ENCODE measurements around the gene AQP7.
"Not testable (repeated sequence)": the region's sequence is repeated elsewhere in the genome, so short reads cannot be mapped to it uniquely, and the experiment has no call there.

Gene AQP7

GRCh38 chr9:33402371-33402770 is at the start of gene AQP7:
Gene AQP7, minus strand, starts transcription at chr9:33402568. Its CDS starts 1,306 bp downstream, at chr9:33401262.
- Histone ChIP-seq H2AFZ (ENCODE audit: low read depth) (peak within 1 kb of the TSS; percentile 95), H3K4me2 (peak within 1 kb of the TSS; percentile 36; the same call in 1 of the 2 replicates)
- H3K27ac ChIP-seq; H3K9ac ChIP-seq; H3K4me3 ChIP-seq (IDR thresholded peaks at IDR 0.05; ENCODE audit: insufficient read depth, low read depth, low read length); H3K79me2 ChIP-seq (ENCODE audit: insufficient read depth, low read depth); H3K4me1 ChIP-seq (ENCODE audit: low read depth, poor library complexity, severe bottlenecking); H3K36me3 ChIP-seq (ENCODE audit: insufficient read depth); H4K20me1 ChIP-seq (ENCODE audit: insufficient read depth); H3K27me3 ChIP-seq (ENCODE audit: insufficient read depth, low read depth): not testable (repeated sequence)

GRCh38 chr9:33450621-33451146 is 48.3 kb upstream of the AQP7 start:
- no peak overlapping the region for H3K4me2 ChIP-seq
- H3K9ac ChIP-seq = no peak overlapping the region
- H3K79me2 ChIP-seq (ENCODE audit: insufficient read depth, low read depth) = 0 out of 2 replicates have a peak, but pooled peaks cover 1% of the 10 kb centered on the region
- no peak overlapping the region for H2AFZ ChIP-seq (ENCODE audit: low read depth)
- no peaks in the 10 kb centered on the region for H3K27me3 ChIP-seq (ENCODE audit: insufficient read depth, low read depth)
- H3K27ac ChIP-seq = no peak overlapping the region
- no peaks in the 10 kb centered on the region for H3K36me3 ChIP-seq (ENCODE audit: insufficient read depth)
- H3K4me3 ChIP-seq (IDR thresholded peaks at IDR 0.05; ENCODE audit: insufficient read depth, low read depth, low read length) = no peak overlapping the region
- H3K4me1 ChIP-seq (ENCODE audit: low read depth, poor library complexity, severe bottlenecking) = peaks cover 56% of the 10 kb centered on the region
- TF ChIP-seq, protein P1, sequence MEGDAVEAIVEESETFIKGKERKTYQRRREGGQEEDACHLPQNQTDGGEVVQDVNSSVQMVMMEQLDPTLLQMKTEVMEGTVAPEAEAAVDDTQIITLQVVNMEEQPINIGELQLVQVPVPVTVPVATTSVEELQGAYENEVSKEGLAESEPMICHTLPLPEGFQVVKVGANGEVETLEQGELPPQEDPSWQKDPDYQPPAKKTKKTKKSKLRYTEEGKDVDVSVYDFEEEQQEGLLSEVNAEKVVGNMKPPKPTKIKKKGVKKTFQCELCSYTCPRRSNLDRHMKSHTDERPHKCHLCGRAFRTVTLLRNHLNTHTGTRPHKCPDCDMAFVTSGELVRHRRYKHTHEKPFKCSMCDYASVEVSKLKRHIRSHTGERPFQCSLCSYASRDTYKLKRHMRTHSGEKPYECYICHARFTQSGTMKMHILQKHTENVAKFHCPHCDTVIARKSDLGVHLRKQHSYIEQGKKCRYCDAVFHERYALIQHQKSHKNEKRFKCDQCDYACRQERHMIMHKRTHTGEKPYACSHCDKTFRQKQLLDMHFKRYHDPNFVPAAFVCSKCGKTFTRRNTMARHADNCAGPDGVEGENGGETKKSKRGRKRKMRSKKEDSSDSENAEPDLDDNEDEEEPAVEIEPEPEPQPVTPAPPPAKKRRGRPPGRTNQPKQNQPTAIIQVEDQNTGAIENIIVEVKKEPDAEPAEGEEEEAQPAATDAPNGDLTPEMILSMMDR (conservative IDR thresholded peaks at IDR 0.05; ENCODE audit: low read depth, low read length) = no peak
- H4K20me1 ChIP-seq (ENCODE audit: insufficient read depth) = no peaks in the 10 kb centered on the region

GRCh38 chr9:33449715-33450114 is 47.3 kb upstream of the AQP7 start:
- Histone ChIP-seq H3K27ac (no peak overlapping the region), H3K4me3 (IDR thresholded peaks at IDR 0.05; ENCODE audit: insufficient read depth, low read depth, low read length) (no peak overlapping the region), H3K4me1 (ENCODE audit: low read depth, poor library complexity, severe bottlenecking) (peaks cover 58% of the 10 kb centered on the region), H3K36me3 (ENCODE audit: insufficient read depth) (no peaks in the 10 kb centered on the region), H3K4me2 (no peak overlapping the region), H2AFZ (ENCODE audit: low read depth) (no peak overlapping the region), H3K27me3 (ENCODE audit: insufficient read depth, low read depth) (no peaks in the 10 kb centered on the region), H3K9ac (no peak overlapping the region), H4K20me1 (ENCODE audit: insufficient read depth) (no peaks in the 10 kb centered on the region), H3K79me2 (ENCODE audit: insufficient read depth, low read depth) (0 out of 2 replicates have a peak, but pooled peaks cover 3% of the 10 kb centered on the region)
- TF ChIP-seq, protein P1 (conservative IDR thresholded peaks at IDR 0.05; ENCODE audit: low read depth, low read length) = no peak

DNA sequence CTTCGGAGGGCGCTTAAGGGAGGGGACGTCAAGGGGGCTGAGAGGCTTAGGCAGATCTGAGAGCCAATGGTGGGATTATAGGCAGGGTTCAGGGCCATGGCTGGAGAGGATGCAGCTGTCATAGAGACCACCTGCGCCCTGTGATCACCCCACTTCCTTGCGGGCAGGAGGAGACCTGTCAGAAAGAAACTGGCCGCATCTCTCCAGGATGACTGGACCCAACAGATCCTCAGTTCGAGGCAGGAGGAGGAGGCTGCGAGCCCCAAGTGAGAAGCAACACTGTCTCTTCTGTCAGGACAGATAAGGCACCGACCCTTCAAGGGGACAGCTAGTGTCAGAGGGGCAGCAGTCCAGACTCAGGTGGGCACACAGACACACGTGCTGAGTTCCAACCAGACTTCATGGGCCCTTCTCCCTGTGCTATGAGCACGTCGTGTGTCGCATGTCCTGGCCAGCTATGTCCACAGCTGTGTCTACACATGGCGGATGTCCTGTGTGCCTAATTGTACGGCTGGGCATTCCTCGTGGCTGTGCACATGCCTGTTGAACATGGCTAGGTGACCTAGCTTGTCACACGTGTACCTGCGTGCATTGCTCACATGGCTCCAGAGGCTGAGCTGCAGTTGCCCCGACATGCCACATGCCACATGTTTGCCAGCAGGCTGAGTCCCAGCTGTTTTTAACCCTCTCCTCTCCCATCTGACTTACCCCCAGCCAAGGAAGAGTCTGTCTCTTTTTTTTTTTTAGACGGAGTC is 45.6 kb upstream of the AQP7 start:
- TF ChIP-seq, protein P1 (conservative IDR thresholded peaks at IDR 0.05; ENCODE audit: low read depth, low read length) = no peak
- H3K27me3 ChIP-seq (ENCODE audit: insufficient read depth, low read depth) = no peaks in the 10 kb centered on the region
- peak overlapping the region; percentile 88 for H2AFZ ChIP-seq (ENCODE audit: low read depth)
- no peak overlapping the region for H3K4me3 ChIP-seq (IDR thresholded peaks at IDR 0.05; ENCODE audit: insufficient read depth, low read depth, low read length)
- H3K4me1 ChIP-seq (ENCODE audit: low read depth, poor library complexity, severe bottlenecking) = peaks cover 42% of the 10 kb centered on the region
- no peaks in the 10 kb centered on the region for H4K20me1 ChIP-seq (ENCODE audit: insufficient read depth)
- peak overlapping the region; percentile 89 for H3K27ac ChIP-seq
- H3K4me2 ChIP-seq = peak overlapping the region; percentile 92
- H3K9ac ChIP-seq = peak overlapping the region; percentile 74; the same call in 1 of the 2 replicates
- 0 out of 2 replicates have a peak, but pooled peaks cover 3% of the 10 kb centered on the region for H3K79me2 ChIP-seq (ENCODE audit: insufficient read depth, low read depth)
- no peaks in the 10 kb centered on the region for H3K36me3 ChIP-seq (ENCODE audit: insufficient read depth)
